Activated CD4-positive, alpha-beta T cell treated with anti-CD3 and anti-CD28 coated beads, Interleukin-2, amount 50 U/mL, for 1 hour (primary cell): Measurements from ENCODE around the gene THSD4.

Source experiments
- DNase-seq: peaks from one replicate; pipeline ENCODE4 v3.0.0-alpha.2; 2020

The THSD4 gene

DNA sequence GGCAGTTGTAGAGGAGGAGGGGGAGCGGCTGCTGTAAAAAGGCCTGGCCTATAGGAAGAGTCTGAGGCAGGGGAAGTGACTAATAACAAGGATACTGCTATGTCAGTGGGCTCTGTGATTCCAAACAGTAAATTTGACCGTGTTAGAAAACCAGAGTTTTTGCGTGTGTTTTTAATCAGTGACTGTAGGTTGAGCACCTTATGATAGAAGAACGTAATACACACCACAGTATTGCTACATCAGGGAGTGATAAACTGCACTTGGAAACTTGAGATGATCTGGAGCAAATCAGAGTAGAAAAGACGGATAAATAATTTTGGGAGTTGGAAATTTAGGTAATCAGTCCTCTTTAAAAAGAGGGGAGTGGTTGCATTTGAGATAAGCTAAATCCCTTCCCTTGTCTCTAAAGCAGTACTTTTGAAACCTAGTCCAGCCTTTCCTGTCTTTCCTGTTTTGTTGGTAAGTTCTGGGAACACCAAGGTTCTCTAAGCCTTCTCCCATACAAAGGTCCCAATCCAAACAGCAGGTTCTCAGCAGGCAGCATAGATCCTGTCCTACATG lies 564.6 kb downstream of the THSD4 start:
- DNase-seq, result no peak

GRCh38 chr15:71682001-71682400 lies 566.7 kb downstream of the THSD4 start:
- no peak for DNase-seq

- DNase-seq, result no peak
Measured at GRCh38 chr15:71683411-71684274, 568.4 kb downstream of the THSD4 start.

GRCh38 chr15:71685420-71685993 lies 570.2 kb downstream of the THSD4 start:
- DNase-seq, result no peak

DNA sequence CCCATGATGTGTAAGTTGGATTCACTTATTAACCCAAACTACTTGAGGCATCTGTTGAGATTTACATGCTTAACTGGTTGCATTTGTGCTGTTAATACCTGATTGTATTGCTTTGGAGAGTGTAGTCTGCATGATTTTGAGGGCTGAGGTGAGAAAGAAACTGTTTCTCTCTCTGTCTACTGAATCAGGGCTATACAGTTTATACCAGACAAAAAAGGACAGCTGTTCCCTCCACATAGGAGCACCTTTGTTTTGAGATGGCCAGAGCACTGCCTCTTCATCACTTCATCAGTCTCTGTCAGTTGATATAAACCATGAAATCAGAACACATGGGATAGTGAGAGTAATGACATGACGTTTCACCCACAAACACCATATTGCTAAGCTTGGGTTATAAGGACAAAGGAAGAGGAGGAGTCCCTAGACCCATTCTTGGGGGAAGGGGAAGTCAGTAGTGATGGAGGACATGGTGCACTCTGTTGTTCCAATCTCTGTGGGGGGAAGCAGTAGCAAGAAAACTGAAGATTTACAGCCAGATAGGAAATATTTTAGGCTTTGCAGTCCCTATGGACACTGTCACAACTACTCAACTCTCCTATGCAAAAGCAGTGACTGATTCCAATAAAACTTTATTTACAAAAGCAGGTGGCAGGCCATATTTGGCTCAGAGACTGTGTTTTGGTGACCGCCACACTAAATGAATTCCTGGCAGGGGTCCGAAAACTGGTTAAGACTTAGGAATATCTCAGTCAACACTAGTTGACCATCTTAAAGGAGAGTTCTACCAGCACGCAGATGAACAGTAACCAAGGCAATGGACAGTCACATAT lies 571.2 kb downstream of the THSD4 start:
- no peak for DNase-seq

DNA sequence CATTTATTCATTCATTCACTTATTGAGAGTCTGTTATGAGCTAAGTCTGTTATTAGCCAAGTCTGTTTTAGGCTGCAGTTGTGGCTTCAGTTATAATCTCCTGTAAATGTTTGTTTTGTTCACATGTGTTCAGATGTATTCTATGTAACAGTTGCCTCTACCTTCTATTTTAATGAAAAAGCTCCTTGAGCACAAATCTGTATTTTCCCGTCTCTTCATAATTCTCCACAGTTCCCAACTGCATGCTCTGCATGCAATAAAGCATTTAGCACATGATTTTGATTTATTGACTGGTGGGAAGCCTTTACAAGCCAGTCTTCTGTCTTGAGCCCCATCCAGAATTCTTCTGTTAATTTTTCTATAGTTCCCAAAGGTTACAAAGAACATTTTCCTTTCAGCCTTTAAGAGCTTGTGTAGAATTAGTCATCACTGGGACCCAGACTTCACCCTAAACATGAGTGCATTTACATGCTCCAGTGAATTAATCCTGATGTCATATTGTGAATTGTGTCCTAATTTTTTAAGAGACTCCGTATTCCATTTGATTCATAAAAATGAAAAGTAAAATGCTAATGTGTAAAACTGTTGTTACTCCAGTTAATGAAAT lies 572.7 kb downstream of the THSD4 start:
- DNase-seq, result no peak

GRCh38 chr15:71688509-71689094 lies 573.3 kb downstream of the THSD4 start:
- DNase-seq, result no peak

DNA sequence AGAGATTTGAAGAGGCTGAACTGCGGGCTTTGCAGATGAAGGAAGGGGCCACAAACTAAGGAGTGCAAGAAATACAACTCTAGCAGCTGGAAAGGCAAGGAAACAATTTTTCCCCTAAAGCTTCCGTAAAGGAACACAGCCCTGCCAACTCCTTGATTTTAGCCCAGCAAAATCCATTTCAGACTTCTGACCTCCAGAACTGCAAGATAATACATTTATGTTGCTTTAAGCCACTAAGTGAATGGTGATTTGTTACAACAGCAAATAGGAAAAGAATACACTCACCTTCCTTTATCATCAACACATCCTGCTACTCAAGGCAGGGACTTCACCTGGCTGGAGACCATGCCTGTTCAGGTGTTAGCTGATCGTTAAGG lies 575.8 kb downstream of the THSD4 start:
- DNase-seq, result no peak

- no peak for DNase-seq
Measured at GRCh38 chr15:71691458-71692417, 576.5 kb downstream of the THSD4 start.

- DNase-seq, result no peak
Measured at GRCh38 chr15:71697236-71697635, 582.0 kb downstream of the THSD4 start.

DNA sequence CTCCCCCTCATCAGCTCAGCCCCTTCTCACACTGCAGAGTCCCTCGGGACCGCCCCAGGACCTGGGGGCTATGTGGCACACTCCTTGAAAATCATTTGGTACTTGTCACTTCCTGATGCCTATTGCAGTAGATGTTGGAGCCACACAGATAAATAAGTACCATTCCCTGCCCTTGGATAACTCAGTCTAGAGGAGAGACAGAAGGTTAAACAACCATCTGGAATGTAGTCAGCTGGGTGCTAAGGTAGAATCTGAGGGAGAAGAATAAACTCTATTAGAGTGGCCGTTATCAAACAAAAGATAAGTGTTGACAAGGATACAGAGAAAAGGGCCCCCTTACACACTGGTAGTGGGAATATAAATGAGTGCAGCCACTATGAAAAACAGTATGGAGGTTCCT lies 582.8 kb downstream of the THSD4 start:
- DNase-seq, result no peak

DNA sequence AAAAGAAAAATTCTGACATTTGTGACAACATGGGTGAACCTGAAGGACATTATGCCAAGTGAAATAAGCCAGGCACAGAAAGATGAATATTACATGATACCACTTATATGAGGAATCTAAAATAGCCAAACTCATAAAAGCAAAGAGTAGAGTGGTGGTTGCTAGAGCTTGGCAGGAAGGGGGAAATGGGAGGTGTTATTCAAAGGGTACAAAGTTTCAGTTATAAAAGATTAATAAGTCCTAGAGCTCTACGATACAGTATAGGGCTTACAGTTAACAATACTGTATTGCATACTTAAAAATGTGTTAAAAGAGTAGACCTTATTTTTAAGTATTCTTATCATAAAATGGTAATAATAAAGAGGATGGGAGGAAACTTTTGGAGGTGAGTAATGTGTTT lies 583.5 kb downstream of the THSD4 start:
- no peak for DNase-seq

DNA sequence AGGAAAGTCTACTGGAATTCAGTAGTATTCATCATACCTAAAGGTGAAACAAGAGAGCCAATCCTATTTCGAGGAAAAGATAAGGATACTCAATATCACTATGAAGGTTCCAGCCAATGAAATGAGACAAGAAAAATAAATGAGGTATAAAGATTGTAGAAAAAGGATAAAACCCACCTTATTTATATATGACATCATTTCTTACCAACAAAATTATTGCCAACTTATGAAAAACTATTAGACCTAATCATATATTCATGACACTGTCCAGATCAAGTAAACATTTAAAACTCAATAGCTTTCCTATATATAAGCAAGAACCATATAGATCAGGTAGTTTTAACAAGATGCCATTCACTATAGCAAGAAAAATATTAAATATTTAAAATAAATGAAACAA lies 584.7 kb downstream of the THSD4 start:
- no peak for DNase-seq

- DNase-seq, result no peak
Measured at GRCh38 chr15:71701808-71702207, 586.5 kb downstream of the THSD4 start.

- no peak for DNase-seq
Measured at GRCh38 chr15:71702496-71702895, 587.2 kb downstream of the THSD4 start.

DNA sequence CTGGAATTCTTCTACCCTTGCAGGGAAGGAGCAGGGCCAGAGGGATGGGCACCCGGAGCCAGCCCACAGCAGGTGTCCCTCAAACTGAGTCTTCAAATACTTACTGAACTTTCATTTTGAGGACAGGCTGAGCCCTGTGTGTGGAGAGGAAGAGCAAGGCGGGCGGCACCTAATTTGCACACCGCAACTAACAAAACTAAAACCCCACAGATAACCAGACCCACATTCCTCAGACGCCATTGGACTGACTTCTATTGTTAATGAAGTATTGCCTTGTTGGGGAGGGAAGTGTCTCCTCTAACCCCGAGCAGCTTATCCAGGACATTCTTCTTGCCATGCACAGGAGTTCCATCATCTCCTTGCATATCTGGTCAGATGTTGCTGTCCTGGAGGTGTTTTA lies 589.9 kb downstream of the THSD4 start:
- no peak for DNase-seq

GRCh38 chr15:71706461-71707229 lies 591.4 kb downstream of the THSD4 start:
- DNase-seq, result no peak

DNA sequence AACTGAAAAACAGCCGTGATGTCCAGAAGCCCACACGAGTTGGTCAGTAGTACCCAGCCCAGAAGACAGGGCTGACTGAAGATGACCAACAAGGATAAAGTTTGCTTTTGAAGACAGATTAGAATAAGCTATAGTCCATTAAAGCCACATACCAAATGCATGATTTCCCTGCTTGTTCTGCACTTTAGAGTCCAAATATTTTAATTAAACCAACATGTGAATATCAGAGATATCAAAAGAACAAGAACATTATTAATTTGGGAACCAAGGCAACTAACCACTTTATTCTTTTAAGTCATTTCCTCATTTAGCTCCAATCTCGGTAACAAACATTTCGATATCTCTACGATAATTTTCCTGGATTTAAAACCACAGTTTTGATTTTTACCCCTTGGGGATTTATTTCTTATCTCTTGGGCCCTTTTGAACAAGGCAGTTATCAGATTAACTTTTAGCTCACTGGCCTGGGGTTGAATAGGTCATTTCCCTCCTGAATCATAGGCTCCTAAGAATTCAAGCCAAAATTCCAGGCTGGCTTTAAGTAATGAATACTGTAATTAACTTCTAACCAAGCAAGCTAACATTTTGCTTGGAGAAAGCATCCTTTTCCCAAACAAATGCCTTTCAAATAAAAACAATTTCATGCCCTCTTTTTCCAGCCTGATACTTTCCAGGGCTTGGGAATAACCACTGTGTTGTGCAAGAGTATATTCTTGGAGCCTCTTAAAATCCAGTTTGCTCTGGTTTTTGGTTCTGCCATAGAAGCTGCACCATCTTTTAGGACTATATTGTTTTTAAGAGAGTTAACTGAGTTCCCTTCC lies 592.2 kb downstream of the THSD4 start:
- no peak for DNase-seq

DNA sequence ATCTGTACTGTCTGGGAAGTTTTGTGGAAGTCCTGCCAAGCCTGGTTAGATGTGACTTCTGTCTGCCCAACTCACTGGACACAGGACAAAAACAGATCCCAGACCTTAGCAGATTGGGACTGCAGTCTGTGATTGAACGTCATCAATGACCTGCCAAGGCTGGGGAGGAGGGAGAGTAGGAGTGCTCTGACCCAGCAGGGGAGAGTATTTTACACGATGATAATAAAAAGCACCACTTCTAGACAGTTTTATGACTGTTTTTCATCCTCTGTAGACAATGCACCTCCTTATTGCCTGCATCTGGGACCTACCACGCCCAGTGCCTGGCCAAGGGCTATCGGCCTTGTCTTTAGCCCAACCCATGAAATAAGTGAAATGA lies 592.8 kb downstream of the THSD4 start:
- no peak for DNase-seq

DNA sequence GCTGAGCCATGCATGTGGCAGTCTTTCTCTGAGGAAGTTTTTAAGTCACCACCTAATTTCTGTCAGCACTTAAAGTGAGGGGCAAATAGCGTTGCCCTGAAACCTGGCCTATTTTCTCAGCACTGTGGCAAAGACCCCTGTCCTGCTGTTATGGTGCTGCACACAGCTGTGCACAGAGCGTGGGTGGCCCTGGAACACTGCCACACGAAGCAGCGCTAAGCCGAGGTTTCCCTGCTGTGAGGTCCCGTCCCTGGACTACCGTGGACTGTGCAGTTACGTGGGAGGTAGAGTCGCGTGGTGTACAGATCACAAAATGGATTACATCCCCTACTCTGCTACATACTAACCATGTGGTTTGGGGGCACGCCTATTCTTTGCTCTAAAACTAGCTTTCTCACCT lies 593.5 kb downstream of the THSD4 start:
- no peak for DNase-seq
